Measurements from ENCODE around the gene SLC6A6. TPM values are rescaled to one million over a fixed set of nuclear protein-coding genes. Genes with fewer than 3 reads are reported as not detected.

The SLC6A6 gene
- total RNA-seq, 1 donor from 2014 or later = 30.3 TPM

GRCh38 chr3:14523792-14524191 is 121.4 kb downstream of the SLC6A6 start:
- no peaks in the 10 kb centered on the region for H3K36me3 Mint-ChIP-seq
- H3K9me3 Mint-ChIP-seq = no peaks in the 10 kb centered on the region
- TF ChIP-seq CTCF (conservative IDR thresholded peaks at IDR 0.05) = no peak
- H3K4me1 Mint-ChIP-seq (ENCODE audit: unreplicated experiment) = peaks cover 4% of the 10 kb centered on the region
- no peak for DNase-seq (ENCODE audit: extremely low spot score, unreplicated experiment)
- H3K4me3 Mint-ChIP-seq = no peak overlapping the region
- peaks cover 23% of the 10 kb centered on the region for H3K27me3 Mint-ChIP-seq
- H3K27ac Mint-ChIP-seq = no peak overlapping the region

GRCh38 chr3:14524311-14524711 is 121.9 kb downstream of the SLC6A6 start:
- Mint-ChIP-seq H3K9me3 (no peaks in the 10 kb centered on the region), H3K36me3 (no peaks in the 10 kb centered on the region), H3K27me3 (peaks cover 23% of the 10 kb centered on the region), H3K27ac (no peak overlapping the region), H3K4me1 (ENCODE audit: unreplicated experiment) (peaks cover 4% of the 10 kb centered on the region), H3K4me3 (no peak overlapping the region)
- DNase-seq (ENCODE audit: extremely low spot score, unreplicated experiment) = no peak
- no peak for TF ChIP-seq CTCF (conservative IDR thresholded peaks at IDR 0.05)

- Mint-ChIP-seq H3K4me1 (ENCODE audit: unreplicated experiment) (peaks cover 4% of the 10 kb centered on the region), H3K27ac (no peak overlapping the region), H3K4me3 (no peak overlapping the region), H3K9me3 (no peaks in the 10 kb centered on the region), H3K27me3 (peaks cover 23% of the 10 kb centered on the region), H3K36me3 (no peaks in the 10 kb centered on the region)
- no peak for DNase-seq (ENCODE audit: extremely low spot score, unreplicated experiment)
- no peak for TF ChIP-seq CTCF (conservative IDR thresholded peaks at IDR 0.05)
Measured at GRCh38 chr3:14524920-14525660, 122.7 kb downstream of the SLC6A6 start.

GRCh38 chr3:14525685-14526631 is 123.6 kb downstream of the SLC6A6 start:
- H3K4me1 Mint-ChIP-seq (ENCODE audit: unreplicated experiment) = peaks cover 4% of the 10 kb centered on the region
- no peak for DNase-seq (ENCODE audit: extremely low spot score, unreplicated experiment)
- no peaks in the 10 kb centered on the region for H3K36me3 Mint-ChIP-seq
- no peak overlapping the region for H3K4me3 Mint-ChIP-seq
- no peak for TF ChIP-seq CTCF (conservative IDR thresholded peaks at IDR 0.05)
- no peak overlapping the region for H3K27ac Mint-ChIP-seq
- no peaks in the 10 kb centered on the region for H3K9me3 Mint-ChIP-seq
- H3K27me3 Mint-ChIP-seq = peaks cover 22% of the 10 kb centered on the region

GRCh38 chr3:14528081-14528480 is 125.7 kb downstream of the SLC6A6 start:
- Mint-ChIP-seq H3K27ac (no peak overlapping the region), H3K4me1 (ENCODE audit: unreplicated experiment) (peaks cover 7% of the 10 kb centered on the region), H3K36me3 (no peaks in the 10 kb centered on the region), H3K27me3 (peaks cover 20% of the 10 kb centered on the region), H3K4me3 (no peak overlapping the region), H3K9me3 (no peaks in the 10 kb centered on the region)
- DNase-seq (ENCODE audit: extremely low spot score, unreplicated experiment) = no peak
- TF ChIP-seq CTCF (conservative IDR thresholded peaks at IDR 0.05) = no peak
